ENCODE data around the gene KMO. TPM values are rescaled to one million over a fixed set of nuclear protein-coding genes. Genes with fewer than 3 reads are reported as not detected.

Gene KMO
- total and polyA plus RNA-seq, 4 donors, result 2.2 to 9.9 (median 6.4) TPM

GRCh38 chr1:241630899-241631298, 98.7 kb downstream of the KMO start:
- no peak for ATAC-seq (ENCODE audit: insufficient read depth, low FRiP score)
- Histone ChIP-seq H3K27me3 (ENCODE audit: control insufficient read depth in 3 of 3, insufficient read depth in 3 of 3, low read length in 2 of 3) (no peaks in the 10 kb centered on the region), H3K4me3 (no peak overlapping the region), H3K9me3 (ENCODE audit: control insufficient read depth in 4 of 4, insufficient read depth in 3 of 4, low read length in 3 of 4) (no peaks in the 10 kb centered on the region), H3K27ac (ENCODE audit: low read depth in 1 of 2, low read length in 1 of 2) (no peak overlapping the region), H3K9ac (ENCODE audit: insufficient read depth in 1 of 2, low read length in 2 of 2) (no peak overlapping the region), H3K36me3 (ENCODE audit: control insufficient read depth in 4 of 4, insufficient read depth in 4 of 4, low read length in 4 of 4) (peaks cover 0 to 15% (median 6%) of the 10 kb centered on the region in 4 donors), H3K4me1 (ENCODE audit: control insufficient read depth in 5 of 5, insufficient read depth in 5 of 5, low read length in 5 of 5) (peaks cover 0 to 5% (median 0%) of the 10 kb centered on the region in 5 donors)
- DNase-seq, result no peak
- no peak for TF ChIP-seq CTCF (IDR thresholded peaks at IDR 0.05; ENCODE audit: control extremely low read depth, extremely low read depth)
- 95 to 96% methylated on average over 2 of the region's 2 CpGs for WGBS, 2 donors

- no peak overlapping the region for H3K27ac ChIP-seq (ENCODE audit: low read depth in 1 of 2, low read length in 1 of 2)
- TF ChIP-seq CTCF (IDR thresholded peaks at IDR 0.05; ENCODE audit: control extremely low read depth, extremely low read depth), result no peak
- H3K4me1 ChIP-seq (ENCODE audit: control insufficient read depth in 5 of 5, insufficient read depth in 5 of 5, low read length in 5 of 5), result peaks cover 0 to 5% (median 0%) of the 10 kb centered on the region in 5 donors
- ATAC-seq (ENCODE audit: insufficient read depth, low FRiP score) (no peak), DNase-seq (no peak)
- 87 to 88% methylated on average over 5 of the region's 5 CpGs for WGBS, 2 donors
- H3K9me3 ChIP-seq (ENCODE audit: control insufficient read depth in 4 of 4, insufficient read depth in 3 of 4, low read length in 3 of 4), result no peaks in the 10 kb centered on the region
- H3K9ac ChIP-seq (ENCODE audit: insufficient read depth in 1 of 2, low read length in 2 of 2), result no peak overlapping the region
- H3K27me3 ChIP-seq (ENCODE audit: control insufficient read depth in 3 of 3, insufficient read depth in 3 of 3, low read length in 2 of 3), result no peaks in the 10 kb centered on the region
- H3K4me3 ChIP-seq, result no peak overlapping the region
- H3K36me3 ChIP-seq (ENCODE audit: control insufficient read depth in 4 of 4, insufficient read depth in 4 of 4, low read length in 4 of 4), result peaks cover 0 to 15% (median 6%) of the 10 kb centered on the region in 4 donors
These were observed 99.5 kb downstream of the KMO start for GRCh38 chr1:241631674-241632073.

GRCh38 chr1:241632987-241633386, 100.8 kb downstream of the KMO start:
- TF ChIP-seq CTCF (IDR thresholded peaks at IDR 0.05; ENCODE audit: control extremely low read depth, extremely low read depth), result no peak
- Histone ChIP-seq H3K27ac (ENCODE audit: low read depth in 1 of 2, low read length in 1 of 2) (no peak overlapping the region), H3K4me1 (ENCODE audit: control insufficient read depth in 5 of 5, insufficient read depth in 5 of 5, low read length in 5 of 5) (peaks cover 0 to 11% (median 6%) of the 10 kb centered on the region in 5 donors), H3K27me3 (ENCODE audit: control insufficient read depth in 3 of 3, insufficient read depth in 3 of 3, low read length in 2 of 3) (no peaks in the 10 kb centered on the region), H3K9ac (ENCODE audit: insufficient read depth in 1 of 2, low read length in 2 of 2) (no peak overlapping the region), H3K36me3 (ENCODE audit: control insufficient read depth in 4 of 4, insufficient read depth in 4 of 4, low read length in 4 of 4) (peaks cover 0 to 15% (median 6%) of the 10 kb centered on the region in 4 donors), H3K9me3 (ENCODE audit: control insufficient read depth in 4 of 4, insufficient read depth in 3 of 4, low read length in 3 of 4) (no peaks in the 10 kb centered on the region), H3K4me3 (no peak overlapping the region)
- DNase-seq, result no peak
- WGBS, 2 donors, result 94 to 97% methylated on average over 3 of the region's 3 CpGs
- no peak for ATAC-seq (ENCODE audit: insufficient read depth, low FRiP score)

GRCh38 chr1:241635556-241636152, 103.5 kb downstream of the KMO start:
- H3K36me3 ChIP-seq (ENCODE audit: control insufficient read depth in 4 of 4, insufficient read depth in 4 of 4, low read length in 4 of 4), result peaks cover 0 to 15% (median 6%) of the 10 kb centered on the region in 4 donors
- no peak for DNase-seq
- TF ChIP-seq CTCF (IDR thresholded peaks at IDR 0.05; ENCODE audit: control extremely low read depth, extremely low read depth), result no peak
- no peak overlapping the region for H3K4me3 ChIP-seq
- H3K27me3 ChIP-seq (ENCODE audit: control insufficient read depth in 3 of 3, insufficient read depth in 3 of 3, low read length in 2 of 3), result no peaks in the 10 kb centered on the region
- H3K9me3 ChIP-seq (ENCODE audit: control insufficient read depth in 4 of 4, insufficient read depth in 3 of 4, low read length in 3 of 4), result no peaks in the 10 kb centered on the region
- peaks cover 0 to 17% (median 13%) of the 10 kb centered on the region in 5 donors for H3K4me1 ChIP-seq (ENCODE audit: control insufficient read depth in 5 of 5, insufficient read depth in 5 of 5, low read length in 5 of 5)
- no peak overlapping the region for H3K9ac ChIP-seq (ENCODE audit: insufficient read depth in 1 of 2, low read length in 2 of 2)
- H3K27ac ChIP-seq (ENCODE audit: low read depth in 1 of 2, low read length in 1 of 2), result no peak overlapping the region
- ATAC-seq (ENCODE audit: insufficient read depth, low FRiP score), result no peak
- 82 to 83% methylated on average over 4 of the region's 4 CpGs for WGBS, 2 donors
